ENCODE results near the gene OSBPL6. TPM values are rescaled to one million over a fixed set of nuclear protein-coding genes. Genes with fewer than 3 reads are reported as not detected.

The OSBPL6 gene
- total RNA-seq, 1 donor from 2014 or later, result 14.0 TPM

- Histone ChIP-seq H3K9me3 (ENCODE audit: low read depth) (no peaks in the 10 kb centered on the region), H3K4me1 (no peaks in the 10 kb centered on the region), H3K9ac (no peak overlapping the region), H3F3A (ENCODE audit: low read depth) (no peaks in the 10 kb centered on the region), H3K27me3 (no peaks in the 10 kb centered on the region), H3K79me2 (ENCODE audit: low read depth) (no peaks in the 10 kb centered on the region), H2AFZ (replicated peaks) (no peak overlapping the region), H3K4me3 (no peak overlapping the region), H3K36me3 (no peaks in the 10 kb centered on the region), H3K4me2 (no peak overlapping the region), H4K20me1 (ENCODE audit: low read depth) (no peaks in the 10 kb centered on the region), H3K27ac (no peak overlapping the region)
- peaks cover 5% of the 10 kb centered on the region for H3K36me3 Mint-ChIP-seq
- no peak for TF ChIP-seq EZH2phosphoT487 (IDR thresholded peaks at IDR 0.05)
- TF ChIP-seq EZH2 (IDR thresholded peaks at IDR 0.05), result no peak
- no peak for TF ChIP-seq CTCF (IDR thresholded peaks at IDR 0.05)
- H3K4me1 Mint-ChIP-seq, result no peaks in the 10 kb centered on the region
- no peaks in the 10 kb centered on the region for H3K9me3 Mint-ChIP-seq
- H3K4me3 Mint-ChIP-seq, result no peak overlapping the region
- H3K27ac Mint-ChIP-seq, result no peak overlapping the region
- DNase-seq (ENCODE audit: low spot score), result no peak
- peaks cover 2% of the 10 kb centered on the region for H3K27me3 Mint-ChIP-seq (ENCODE audit: insufficient read depth, low read depth)
Measured at GRCh38 chr2:178333851-178334250, 139.5 kb downstream of the OSBPL6 start.

DNA sequence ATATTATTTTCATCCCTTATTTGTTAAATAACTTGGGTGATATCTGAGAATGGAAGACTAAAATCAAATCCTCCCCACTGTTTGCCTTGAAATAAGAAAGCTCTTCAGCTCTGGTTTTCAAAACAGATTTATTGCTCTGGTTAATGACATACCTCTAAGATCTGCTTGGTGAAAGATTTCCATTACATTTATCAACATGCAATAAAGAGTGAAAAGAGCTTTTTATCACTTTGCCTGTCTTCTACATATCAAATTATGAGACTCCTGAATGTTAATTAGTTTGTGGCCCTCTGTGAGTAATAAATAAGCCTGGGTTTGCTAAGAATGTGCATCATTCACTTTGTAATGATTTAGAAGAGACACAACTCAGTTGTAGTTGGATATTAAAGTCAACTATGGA lies 140.9 kb downstream of the OSBPL6 start:
- DNase-seq (ENCODE audit: low spot score), result no peak
- no peak overlapping the region for H3K4me3 ChIP-seq
- H3K9me3 Mint-ChIP-seq, result no peaks in the 10 kb centered on the region
- H2AFZ ChIP-seq (replicated peaks), result no peak overlapping the region
- H3K36me3 Mint-ChIP-seq, result peaks cover 5% of the 10 kb centered on the region
- H3K36me3 ChIP-seq, result no peaks in the 10 kb centered on the region
- H4K20me1 ChIP-seq (ENCODE audit: low read depth), result no peaks in the 10 kb centered on the region
- H3K4me1 Mint-ChIP-seq, result no peaks in the 10 kb centered on the region
- no peaks in the 10 kb centered on the region for H3K27me3 ChIP-seq
- H3K79me2 ChIP-seq (ENCODE audit: low read depth), result no peaks in the 10 kb centered on the region
- peaks cover 2% of the 10 kb centered on the region for H3K27me3 Mint-ChIP-seq (ENCODE audit: insufficient read depth, low read depth)
- no peak overlapping the region for H3K27ac ChIP-seq
- H3K4me3 Mint-ChIP-seq, result no peak overlapping the region
- H3K27ac Mint-ChIP-seq, result no peak overlapping the region
- no peaks in the 10 kb centered on the region for H3K9me3 ChIP-seq (ENCODE audit: low read depth)
- no peak overlapping the region for H3K4me2 ChIP-seq
- no peak overlapping the region for H3K9ac ChIP-seq
- TF ChIP-seq EZH2 (IDR thresholded peaks at IDR 0.05), result no peak
- no peak for TF ChIP-seq EZH2phosphoT487 (IDR thresholded peaks at IDR 0.05)
- TF ChIP-seq CTCF (IDR thresholded peaks at IDR 0.05), result no peak
- no peaks in the 10 kb centered on the region for H3F3A ChIP-seq (ENCODE audit: low read depth)
- H3K4me1 ChIP-seq, result no peaks in the 10 kb centered on the region

GRCh38 chr2:178344121-178344520 lies 149.8 kb downstream of the OSBPL6 start:
- no peak overlapping the region for H3K9ac ChIP-seq
- peaks cover 5% of the 10 kb centered on the region for H3K4me1 Mint-ChIP-seq
- H3K27me3 ChIP-seq, result no peaks in the 10 kb centered on the region
- H3K9me3 Mint-ChIP-seq, result no peaks in the 10 kb centered on the region
- no peak for DNase-seq (ENCODE audit: low spot score)
- no peak overlapping the region for H3K27ac Mint-ChIP-seq
- H3F3A ChIP-seq (ENCODE audit: low read depth), result no peaks in the 10 kb centered on the region
- no peaks in the 10 kb centered on the region for H4K20me1 ChIP-seq (ENCODE audit: low read depth)
- H2AFZ ChIP-seq (replicated peaks), result no peak overlapping the region
- no peak for TF ChIP-seq EZH2phosphoT487 (IDR thresholded peaks at IDR 0.05)
- TF ChIP-seq EZH2 (IDR thresholded peaks at IDR 0.05), result no peak
- no peak for TF ChIP-seq CTCF (IDR thresholded peaks at IDR 0.05)
- peaks cover 3% of the 10 kb centered on the region for H3K27me3 Mint-ChIP-seq (ENCODE audit: insufficient read depth, low read depth)
- H3K36me3 Mint-ChIP-seq, result no peaks in the 10 kb centered on the region
- no peaks in the 10 kb centered on the region for H3K4me1 ChIP-seq
- no peak overlapping the region for H3K4me3 ChIP-seq
- H3K79me2 ChIP-seq (ENCODE audit: low read depth), result no peaks in the 10 kb centered on the region
- H3K9me3 ChIP-seq (ENCODE audit: low read depth), result no peaks in the 10 kb centered on the region
- H3K36me3 ChIP-seq, result no peaks in the 10 kb centered on the region
- H3K27ac ChIP-seq, result no peak overlapping the region
- no peak overlapping the region for H3K4me2 ChIP-seq
- no peak overlapping the region for H3K4me3 Mint-ChIP-seq

Data from neural progenitor cell (in vitro differentiated cells).